ENCODE measurements around the gene EHF.
"Not testable (repeated sequence)": the region's sequence is repeated elsewhere in the genome, so short reads cannot be mapped to it uniquely, and the experiment has no call there.

Gene EHF

GRCh38 chr11:34668583-34669053 is 47.7 kb downstream of the EHF start:
- DNase-seq (ENCODE audit: low read depth): no peak

DNA sequence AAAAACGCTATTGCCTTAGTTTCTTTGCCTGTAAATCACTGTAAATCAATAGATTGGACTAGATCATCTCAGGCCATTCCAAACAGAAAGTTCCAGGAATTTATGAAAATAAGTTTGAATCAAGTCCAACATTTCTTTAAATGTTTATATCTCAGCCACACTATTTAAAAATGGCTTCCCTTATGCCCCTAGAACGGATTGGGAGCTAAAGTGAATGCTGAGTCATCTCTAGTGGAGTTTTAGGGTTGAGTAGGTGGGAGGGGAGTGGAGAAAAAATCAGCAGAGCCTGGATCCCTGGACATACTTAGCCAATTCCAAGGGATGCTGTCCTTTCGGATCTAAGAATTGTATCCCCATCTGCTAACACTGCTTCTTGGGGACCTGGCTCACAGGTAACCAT is 48.6 kb downstream of the EHF start:
- no peak for DNase-seq (ENCODE audit: low read depth)

DNA sequence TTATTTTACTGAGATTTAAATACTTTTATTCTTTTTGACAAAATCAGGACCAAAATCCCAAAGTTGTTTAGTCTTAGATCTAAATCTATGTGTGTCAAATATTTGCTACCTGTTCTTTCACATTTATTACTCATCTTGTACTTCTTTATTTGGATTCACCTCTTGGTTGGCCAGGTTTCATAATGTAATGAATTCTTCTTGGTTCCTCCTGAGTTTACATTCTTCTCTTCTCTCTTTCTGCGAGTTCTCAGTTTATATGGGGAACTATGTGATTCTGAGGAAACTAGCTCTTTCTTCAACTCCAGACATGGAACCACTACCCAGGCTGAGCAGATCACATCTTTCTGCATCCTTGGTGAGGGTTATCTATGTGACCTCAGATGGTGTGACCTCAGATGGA is 50.2 kb downstream of the EHF start:
- DNase-seq (ENCODE audit: low read depth): no peak

- DNase-seq (ENCODE audit: low read depth): no peak
Measured at GRCh38 chr11:34671946-34672345, 51.1 kb downstream of the EHF start.

DNA sequence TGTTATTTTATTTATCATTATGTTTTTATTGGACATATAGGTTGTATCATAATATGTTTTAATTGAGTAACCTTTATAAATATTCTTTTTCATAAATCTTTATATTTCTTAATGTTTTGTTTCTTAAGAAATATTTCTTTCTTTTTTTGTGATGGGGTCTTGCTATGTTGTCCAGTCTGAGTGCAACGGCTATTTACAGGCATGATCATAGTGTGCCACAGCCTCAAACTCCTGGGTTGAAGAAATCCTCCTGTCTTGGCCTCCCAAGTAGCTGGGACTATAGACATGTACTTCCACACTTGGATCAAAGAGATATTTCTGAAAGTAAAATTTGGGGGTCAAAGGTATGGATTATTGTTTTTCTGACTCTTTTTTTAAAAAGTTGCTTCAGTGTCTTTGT is 53.1 kb downstream of the EHF start:
- DNase-seq (ENCODE audit: low read depth): no peak

DNA sequence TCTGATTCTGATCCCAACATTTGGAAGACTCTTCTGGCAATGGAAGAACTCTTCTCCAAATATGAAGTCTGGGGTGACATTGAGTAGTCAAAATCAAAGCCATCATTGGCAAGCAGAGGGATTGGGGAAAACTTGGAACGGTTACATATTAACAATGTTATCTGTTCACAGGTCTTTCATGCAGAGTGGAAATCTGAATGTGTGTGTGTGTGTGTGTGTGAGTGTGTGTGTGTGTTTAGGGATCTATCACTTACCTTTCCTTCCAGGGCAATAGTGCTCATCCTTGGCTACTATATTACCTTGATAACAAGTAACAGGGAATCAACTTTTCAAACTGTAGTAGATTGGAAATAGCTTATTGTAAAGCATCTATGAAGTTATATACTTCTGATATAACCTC is 55.3 kb downstream of the EHF start:
- DNase-seq (ENCODE audit: low read depth): no peak

- no peak for DNase-seq (ENCODE audit: low read depth)
Measured at GRCh38 chr11:34679681-34680080, 58.8 kb downstream of the EHF start.

DNA sequence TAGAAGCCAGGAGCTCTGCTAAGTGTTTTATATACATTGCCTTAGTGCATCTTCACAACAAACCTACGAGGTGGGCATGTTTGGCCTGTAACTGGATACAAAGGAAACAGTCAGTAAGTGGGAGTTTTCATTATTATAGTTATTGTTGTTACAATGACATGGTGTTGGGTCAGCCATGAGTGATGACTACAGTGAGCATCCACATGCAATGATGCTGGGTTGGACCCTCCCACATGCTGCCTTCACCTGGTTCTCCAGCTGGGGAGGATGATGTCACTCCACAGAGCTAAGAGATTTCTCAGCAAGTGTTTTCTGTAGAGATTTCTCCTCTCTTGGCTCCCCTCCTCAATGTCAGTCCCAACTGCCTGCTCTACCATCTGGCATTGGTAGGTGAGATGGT is 59.3 kb downstream of the EHF start:
- no peak for DNase-seq (ENCODE audit: low read depth)

DNA sequence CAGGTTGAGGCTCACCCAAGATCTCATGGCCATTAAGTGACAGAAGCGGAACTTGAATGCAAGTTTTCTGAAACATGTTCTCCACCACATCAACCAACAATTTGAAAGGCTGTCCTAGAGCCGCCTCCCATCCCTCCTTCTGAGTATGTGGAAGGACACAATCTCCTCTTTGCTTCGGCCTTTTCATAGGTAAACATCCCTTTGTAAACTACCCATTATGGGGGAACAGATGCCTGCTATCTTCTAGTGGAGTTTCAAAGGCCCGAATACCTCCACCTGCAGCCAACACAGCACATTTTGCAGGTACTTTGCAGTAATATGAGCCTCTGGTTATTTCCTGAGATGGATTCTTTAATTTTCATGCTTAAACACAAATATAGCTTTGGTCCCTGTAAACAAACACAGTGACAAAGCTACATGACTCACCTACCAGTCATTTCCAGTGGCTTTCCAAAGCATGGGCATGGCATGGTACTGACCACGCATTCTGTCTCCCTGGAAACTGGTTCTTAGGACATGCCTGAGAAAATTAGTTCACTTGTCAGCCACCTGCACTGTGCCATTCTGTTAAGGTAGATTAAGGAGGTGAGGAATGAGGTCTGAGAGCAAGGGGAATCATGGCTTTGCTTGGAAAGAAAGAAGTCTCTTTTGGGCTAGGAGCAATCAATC is 60.2 kb downstream of the EHF start:
- no peak for DNase-seq (ENCODE audit: low read depth)

GRCh38 chr11:34682825-34683224 is 61.9 kb downstream of the EHF start:
- DNase-seq (ENCODE audit: low read depth): no peak

- no peak for DNase-seq (ENCODE audit: low read depth)
Measured at GRCh38 chr11:34683396-34683795, 62.5 kb downstream of the EHF start.

GRCh38 chr11:34685864-34686263 is 65.0 kb downstream of the EHF start:
- no peak for DNase-seq (ENCODE audit: low read depth)

DNA sequence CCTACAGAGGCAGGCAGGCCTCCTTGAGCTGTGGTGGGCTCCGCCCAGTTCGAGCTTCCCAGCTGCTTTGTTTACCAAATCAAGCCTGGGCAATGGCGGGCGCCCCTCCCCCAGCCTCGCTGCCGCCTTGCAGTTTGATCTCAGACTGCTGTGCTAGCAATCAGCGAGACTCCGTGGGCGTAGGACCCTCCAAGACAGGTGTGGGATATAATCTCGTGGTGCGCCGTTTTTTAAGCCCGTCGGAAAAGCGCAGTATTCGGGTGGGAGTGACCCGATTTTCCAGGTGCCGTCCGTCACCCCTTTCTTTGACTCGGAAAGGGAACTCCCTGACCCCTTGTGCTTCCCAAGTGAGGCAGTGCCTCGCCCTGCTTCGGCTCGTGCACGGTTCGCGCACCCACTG is 71.4 kb downstream of the EHF start:
- DNase-seq (ENCODE audit: low read depth): not testable (repeated sequence)

DNA sequence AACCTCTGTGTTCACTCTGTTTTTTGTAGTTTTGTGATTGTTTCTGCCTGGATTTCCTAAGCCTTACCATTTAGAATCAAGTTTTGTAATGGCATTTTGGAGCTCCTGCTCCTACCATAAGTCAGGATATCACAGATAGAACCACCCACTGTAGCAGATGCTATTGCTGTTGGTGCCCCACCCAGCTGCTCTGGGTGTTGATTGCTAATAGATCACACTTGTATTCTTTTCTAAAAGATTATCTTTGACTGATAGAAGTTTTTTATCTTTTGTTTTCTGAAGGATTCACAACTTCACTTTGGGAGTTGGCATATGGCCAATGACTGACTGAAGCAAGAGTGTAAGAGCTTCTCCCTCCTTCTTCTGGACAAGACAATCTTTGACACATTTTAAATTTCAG is 76.0 kb downstream of the EHF start:
- DNase-seq (ENCODE audit: low read depth): no peak

DNA sequence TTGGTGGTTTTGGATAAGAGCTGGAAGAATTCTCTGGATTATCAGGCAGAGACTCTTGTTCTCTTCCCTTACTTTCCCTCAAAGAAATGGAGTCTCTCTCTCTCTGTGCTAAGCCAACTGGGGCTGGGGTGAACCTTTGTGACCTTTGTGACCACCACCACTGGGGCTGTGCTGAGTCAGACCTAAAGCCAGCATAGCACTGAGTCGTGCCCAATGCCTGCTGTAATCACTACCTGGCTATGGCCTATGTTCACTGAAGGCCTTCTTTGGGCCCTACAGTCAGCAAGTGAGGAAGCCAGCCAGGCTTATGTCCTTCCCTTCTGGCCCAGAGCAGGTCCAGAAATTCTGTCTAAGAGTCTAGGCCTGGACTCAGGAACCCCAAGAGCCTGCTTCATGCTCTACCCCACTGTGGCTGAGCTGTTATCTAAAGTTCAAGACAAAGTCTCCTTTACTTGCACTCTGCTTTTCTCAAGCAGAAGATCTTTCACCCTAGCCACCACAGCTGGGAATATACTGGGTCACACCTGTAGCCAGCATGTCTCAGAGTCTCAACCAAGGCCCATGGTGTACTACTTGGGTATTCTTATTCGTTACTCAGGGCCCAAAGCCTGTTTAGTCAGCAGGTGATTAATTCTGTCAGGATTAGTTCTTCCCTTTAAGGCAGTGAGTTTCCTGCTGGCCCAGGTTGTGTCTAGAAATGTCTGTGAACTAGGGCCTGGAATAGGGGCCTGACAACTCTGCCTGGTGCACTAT is 86.0 kb downstream of the EHF start:
- DNase-seq (ENCODE audit: low read depth): no peak

DNA sequence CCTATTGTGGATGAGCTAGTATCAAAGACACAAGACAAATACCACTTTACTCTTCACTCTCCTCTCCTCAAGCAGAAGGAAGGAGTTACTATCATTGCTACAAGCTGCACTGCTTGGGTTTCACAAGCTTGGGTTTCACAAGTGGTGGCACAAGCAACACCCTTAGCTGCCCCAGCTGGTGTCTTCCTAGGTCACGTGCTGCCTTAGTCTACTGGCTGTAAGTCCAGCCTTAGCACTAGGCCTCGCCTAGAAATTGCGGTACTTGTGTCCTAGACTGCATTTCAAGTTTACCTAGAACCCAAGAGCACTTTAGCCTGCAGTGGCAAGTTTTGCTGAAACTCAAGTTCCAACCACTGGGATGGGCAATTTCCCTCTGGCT is 86.6 kb downstream of the EHF start:
- no peak for DNase-seq (ENCODE audit: low read depth)

Measured in activated T-cell treated with anti-CD3 and anti-CD28 coated beads for 1 hour (primary cell).